HG03442 (cell line): Measurements from ENCODE around the gene ATF4.

ENCODE experiments used
- ATAC-seq: cut with Tn5 transposase; IDR thresholded peaks from one replicate; pipeline ENCODE4 v1.9.1; 2021; ENCODE audit warnings: mild to moderate bottlenecking, moderate library complexity; ENCODE audit not compliant: unreplicated experiment

ATF4 gene

DNA sequence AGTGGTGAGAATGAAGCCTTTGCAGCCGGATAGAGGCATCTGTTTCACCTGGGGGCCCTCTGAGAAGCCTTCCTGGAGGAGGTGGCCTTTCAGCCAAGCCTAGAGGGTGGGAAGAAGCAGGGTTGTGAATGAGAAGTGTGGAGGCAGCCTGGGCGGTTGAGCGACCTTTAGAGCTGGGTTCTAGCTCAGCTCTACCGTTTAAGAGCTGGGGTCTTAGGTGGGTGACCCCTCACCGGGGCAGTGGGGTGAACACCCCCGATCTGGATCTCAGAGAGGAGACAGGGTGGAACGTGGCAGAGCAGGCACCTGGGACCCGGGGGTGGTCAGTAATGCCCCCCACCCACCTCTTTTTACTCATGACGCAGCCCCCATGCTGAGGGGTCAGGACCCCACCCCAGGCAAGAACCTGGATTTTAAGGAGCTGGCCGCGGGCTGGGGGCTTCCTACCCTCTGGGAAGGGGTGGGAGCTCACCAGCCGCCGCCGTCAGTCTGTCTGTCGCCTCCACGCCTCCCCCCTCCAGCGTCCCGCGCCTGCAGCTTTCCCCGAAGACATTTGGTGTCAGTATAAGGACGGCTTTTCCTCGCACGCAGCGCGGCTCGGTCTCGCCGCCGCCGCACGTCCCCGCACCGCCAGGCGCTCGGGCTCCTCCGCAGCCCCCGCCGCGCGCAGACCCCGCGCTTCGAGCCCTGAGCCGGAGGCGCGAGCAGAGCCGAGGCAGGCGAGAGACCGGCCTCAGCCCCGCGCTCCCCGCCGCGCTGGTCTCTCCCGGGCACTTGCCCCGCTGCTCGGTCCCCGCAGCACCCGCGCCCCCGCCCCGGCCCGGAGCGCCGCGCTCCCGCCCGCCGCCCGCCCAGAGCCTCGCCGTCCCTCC is 36.8 kb downstream of the ATF4 start:
- no peak for ATAC-seq

DNA sequence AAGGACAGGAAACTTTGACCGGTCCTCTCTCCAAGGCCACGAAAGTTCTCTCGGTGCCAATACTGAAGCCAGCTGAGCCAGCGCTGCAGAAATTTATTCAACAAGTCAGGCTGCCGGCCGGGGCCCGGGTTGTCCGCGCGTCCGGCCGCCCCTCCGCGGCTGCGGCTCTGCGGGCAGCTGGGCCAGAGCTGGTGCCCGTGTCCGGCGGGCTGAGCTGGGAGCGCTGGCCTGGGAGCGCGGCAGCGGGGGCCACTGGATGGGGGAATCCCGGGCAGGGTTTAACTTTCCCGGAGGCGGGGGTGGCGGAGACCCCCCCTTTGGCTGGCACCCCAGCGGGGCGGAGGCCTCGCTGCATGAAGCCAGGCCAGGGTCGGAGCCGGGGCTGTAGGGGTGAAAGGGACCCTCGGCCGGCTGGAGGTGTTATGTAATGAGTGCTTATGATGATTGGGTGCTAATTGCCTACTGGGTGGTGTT is 37.9 kb downstream of the ATF4 start:
- ATAC-seq: no peak

DNA sequence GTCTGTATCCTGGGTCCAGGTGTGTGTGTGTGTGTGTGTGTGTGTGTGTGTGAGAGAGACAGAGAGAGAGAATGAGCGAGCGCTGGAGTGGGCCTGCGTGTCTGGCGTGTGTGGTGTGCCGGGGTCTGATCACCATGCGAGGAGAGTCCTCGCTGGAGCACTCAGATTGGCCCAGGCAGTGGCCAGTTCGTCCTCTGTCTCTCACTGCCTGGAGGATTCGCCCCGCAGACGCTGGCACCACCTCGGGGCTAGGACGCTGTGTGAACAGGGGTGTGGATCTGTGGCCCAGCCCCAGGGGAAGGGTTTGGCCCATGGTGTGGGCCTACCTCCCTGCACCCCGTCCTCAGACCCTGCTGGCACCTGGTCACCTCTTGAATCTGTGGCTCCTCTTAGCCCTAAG is 38.6 kb downstream of the ATF4 start:
- no peak for ATAC-seq

DNA sequence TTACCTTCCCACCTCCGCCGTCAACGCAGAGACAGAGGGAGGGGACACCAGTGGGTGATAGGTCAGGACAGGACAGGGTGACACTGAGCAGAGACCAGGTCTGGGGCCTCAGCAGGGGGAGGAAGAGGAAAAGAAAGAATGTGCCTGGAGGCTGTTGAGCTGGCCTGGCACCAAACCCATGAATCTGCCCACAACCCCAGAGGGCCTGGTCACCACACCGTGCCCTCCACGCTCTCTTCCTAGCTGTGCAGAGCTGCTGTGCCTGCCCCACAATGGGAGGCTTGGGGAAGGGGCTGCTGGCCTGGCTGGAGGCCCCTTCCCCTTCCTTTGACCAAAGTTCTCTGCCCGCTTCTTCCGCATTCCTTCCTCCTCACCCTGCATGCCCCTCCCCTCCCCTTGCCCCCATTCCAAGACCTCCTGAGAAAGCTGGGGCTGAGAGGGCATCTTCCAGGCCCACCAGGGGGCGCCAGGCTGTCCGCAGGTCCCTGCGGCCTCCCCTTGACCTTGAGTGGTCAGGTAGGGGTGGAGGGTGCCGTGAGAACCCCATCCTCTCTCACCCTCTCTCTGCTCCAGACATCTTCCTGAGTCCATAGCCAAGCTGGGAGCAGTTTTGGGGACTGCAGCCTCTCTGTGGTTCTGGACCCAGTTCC is 39.2 kb downstream of the ATF4 start:
- ATAC-seq: no peak

DNA sequence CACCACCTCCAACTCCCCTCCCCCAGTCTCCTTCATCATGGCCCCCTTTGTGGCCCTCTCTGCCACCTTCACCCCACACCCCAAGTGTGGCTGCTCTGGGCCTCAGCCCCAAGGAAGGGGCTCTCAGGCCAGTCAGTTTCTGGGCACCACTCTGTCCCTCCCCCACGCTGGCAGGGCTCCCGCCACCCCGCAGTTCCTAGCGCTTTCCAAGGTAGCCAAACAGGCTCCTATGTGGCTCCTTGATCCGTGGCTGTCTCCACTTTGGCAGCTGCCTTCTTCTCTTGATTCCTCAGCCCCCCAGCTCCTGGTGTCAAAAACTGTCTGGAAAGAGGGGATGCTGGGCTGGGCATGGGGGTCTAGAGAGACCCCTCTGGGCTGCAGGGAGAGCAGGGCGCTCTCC is 39.8 kb downstream of the ATF4 start:
- no peak for ATAC-seq

DNA sequence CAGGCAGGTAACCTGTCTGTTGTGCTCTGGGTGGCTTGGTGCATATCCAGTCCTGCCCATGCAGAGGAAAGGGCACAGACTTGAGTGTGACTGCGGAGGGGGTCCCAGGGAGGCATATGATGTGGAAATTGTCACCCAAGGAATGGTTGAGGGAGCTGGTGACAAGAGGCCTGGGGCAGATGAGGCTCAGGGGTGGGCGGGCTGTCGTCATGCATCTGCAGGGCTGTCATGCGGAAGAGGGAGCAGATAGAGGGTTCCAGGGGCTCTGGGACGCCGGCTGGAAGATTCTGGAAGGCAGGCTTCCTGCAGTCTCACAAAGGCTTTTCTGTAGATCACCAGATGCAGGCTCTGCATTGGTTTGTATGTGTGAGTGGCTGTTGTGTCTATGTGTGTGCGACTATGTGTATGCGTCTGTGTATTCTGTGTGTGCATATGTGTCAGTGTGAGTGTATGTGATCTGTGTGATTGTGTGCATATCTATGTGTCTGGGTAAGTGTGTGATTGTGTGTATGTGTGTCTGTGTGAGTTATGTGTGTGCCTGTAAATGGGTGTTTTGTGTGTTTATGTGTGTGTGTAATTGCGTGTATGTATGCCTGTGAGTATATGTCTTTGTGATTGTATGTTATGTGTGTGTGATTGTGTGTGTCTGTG is 42.6 kb downstream of the ATF4 start:
- ATAC-seq: no peak

DNA sequence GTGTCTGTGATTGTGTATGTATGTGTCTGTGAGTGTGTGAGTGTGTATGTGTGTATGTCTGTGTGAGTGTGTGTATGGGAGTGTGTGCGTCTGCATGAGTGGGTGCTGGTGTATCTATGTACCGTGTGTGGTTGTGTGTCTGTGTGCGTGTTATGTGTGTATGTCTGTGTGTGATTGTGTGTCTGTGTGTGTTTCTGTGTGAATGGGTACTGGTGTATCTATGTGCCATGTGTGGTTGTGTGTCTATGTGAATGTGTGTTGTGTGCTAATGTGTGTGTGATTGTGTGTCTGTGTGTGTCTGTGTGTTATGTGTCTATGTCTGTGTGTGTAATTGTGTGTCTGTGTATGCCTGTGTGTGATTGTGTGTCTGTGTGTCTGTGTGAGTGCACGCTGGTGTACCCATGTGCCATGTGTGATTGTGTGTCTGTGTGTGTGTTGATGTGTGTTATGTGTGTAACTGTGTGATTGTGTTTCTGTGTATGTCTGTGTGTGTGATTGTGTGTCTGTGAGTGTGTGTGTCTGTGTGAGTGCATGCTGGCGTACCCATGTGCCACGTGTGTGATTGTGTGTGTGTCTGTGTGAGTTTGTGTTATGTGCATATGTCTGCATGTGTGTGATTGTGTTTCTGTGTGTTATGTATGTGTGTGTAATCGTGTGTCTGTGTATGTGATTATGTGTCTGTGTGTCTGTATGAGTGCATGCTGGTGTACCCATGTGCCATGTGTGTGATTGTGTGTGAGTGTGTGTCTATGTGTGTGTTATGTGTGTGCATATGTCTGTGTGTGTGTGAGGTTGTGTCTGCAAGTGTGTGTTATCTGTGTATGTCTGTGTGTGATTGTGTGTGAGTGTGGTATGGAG is 43.4 kb downstream of the ATF4 start:
- ATAC-seq: no peak

DNA sequence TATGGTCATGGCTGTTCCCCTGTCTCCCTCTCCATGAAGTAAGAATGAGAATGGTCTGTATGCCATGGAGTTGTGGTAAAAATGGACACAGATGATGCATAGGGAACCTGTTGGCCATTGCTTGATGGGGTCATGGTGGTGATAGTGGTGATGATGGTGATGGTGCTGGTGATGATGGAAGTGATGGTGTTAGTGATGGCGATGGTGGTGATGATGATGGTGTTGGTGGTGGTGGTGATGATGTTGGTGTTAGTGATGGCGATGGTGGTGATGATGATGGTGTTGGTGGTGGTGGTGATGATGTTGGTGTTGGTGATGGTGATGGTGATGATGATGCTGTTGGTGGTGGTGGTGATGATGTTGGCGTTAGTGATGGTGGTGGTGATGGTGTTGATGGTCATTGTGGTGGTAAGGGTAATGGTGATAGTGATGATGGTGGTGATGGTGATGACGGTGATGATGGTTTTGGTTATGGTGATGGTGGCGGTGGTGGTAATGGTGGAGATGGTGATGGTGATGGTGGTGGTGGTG is 45.1 kb downstream of the ATF4 start:
- no peak for ATAC-seq

DNA sequence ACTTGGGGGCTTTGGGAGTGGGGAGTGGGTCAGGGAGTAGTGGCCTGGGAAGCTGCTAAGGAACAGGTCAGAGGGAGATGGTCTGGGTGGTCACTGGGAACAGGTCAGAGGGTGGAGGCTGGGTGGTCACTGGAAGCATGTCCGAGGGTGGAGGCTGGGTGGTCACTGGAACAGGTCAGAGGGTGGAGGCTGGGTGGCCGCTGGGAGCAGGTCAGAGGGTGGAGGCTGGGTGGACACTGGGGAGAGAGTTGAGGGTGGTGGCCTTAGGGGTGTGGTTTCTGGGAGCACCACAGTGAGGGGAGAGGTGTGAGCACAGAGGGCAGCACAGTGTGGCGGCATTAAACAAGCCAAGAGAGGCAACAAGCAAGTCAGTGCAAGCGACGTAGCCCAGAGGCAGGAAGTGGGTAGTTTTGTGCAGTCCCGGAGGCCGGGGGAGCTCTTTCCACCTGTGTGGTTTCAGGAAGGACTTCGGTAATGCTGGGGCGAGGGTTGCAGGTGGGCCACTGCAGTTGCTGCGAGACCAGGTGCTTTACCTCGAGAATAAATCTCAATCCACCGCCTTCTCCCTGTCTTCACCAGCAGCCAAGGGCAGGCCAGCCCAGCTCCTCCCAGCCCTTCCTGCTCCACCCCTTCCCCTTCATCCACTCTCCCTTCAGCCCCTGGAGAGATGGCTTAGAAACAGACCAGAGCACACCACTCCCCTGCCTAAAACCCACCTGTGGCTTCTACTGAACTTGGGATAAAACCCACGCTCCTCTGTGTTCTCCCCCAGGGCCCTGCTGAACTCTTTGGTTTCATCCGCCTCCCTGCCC is 47.0 kb downstream of the ATF4 start:
- ATAC-seq: no peak

DNA sequence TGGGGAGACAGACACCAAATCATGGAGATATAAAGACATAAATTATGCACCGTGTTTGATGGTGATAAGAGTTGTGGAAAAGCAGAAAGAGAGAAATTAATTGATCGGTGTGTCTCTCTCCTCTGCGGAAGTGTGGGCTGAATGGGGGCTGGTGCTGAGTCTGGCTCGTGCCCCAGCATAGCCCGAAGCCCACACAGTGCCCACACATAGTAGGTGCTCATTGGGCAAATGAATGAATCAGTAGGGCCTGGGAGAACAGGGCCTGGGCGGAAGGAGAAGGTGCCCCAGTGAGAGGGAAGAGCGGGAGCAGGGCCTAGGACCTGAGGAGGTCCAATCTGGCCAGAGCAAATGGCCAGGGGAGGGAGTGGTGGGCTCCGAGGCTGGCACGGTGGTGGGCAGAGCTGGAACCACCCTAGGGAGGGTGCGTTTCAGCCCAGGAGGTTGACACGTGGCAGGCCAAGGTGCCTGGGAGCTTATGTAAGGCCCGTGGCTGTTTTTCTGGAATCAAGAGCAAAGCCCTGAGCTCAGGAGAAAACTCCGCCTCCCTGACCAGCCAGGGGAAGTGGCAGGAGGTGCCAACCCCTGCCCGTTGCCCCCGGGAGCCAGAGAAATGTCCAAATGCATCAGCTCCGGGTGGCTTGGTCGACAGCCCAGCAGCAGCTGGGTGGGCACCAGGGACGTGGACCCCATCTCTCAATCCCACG is 48.1 kb downstream of the ATF4 start:
- ATAC-seq: no peak

DNA sequence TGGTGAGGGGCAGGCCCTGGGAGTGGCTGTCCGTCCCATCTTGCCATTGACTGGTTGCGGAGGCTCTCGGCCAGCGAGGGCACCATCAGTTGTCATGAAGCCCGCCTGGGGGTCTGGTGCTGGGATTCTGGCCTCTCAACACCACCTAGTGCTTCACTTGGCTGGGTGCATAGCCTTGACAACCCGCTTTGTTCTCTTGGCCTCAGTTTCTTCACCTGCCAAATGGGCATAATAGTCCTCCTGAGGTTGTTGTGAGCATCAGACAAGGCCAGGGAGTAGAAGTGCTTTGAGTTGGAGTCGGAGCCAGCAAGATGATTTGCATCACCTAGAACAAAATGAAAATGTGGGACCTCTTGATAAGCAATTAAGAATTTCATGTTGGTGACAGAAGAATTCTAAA is 48.7 kb downstream of the ATF4 start:
- ATAC-seq: no peak

GRCh38 chr22:39570226-39570625 is 49.9 kb downstream of the ATF4 start:
- ATAC-seq: no peak

DNA sequence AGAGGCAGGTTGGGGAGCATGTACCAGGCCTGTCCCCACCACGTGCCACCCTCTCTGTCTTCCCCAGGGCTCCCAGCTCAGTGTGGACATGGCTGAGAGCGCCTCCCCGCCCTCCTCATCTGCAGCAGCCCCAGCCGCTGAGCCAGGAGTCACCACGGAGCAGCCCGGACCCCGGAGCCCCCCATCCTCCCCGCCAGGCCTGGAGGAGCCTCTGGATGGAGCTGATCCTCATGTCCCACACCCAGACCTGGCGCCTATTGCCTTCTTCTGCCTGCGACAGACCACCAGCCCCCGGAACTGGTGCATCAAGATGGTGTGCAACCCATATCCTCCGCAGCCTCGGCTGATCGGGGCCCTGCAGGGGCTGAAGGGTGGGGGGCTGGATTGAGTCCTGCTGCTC is 50.3 kb downstream of the ATF4 start, which contains the start of gene CACNA1I:
CACNA1I (plus strand) TSS at position 89 of the 400 bp plus-strand sequence; CDS start at position 89, 0 bp downstream.
- no peak for ATAC-seq

- no peak for ATAC-seq
These were observed 51.2 kb downstream of the ATF4 start for GRCh38 chr22:39571538-39571937.
